Panc1 (cell line): ENCODE results near the gene DLGAP1. TPM values are rescaled to one million over a fixed set of nuclear protein-coding genes. Genes with fewer than 3 reads are reported as not detected.

Experiments
- ATAC-seq: fragments of 200-7000 bp; cut with Tn5 transposase; 2 replicates; pipeline ENCODE4 v1.9.1; 2020; ENCODE audit warnings: mild to moderate bottlenecking, moderate library complexity
- BruUV-seq: library from RNA; stranded (reverse); fragments of 400-500 nt; replicated peaks from 2 replicates; lab custom pipeline; 2021; lab: Mats Ljungman, UMichigan
- CTCF ChIA-PET: fragments of 300-600 bp; sonication (Branson Sonifier 250); formaldehyde crosslinking; loops from one replicate; lab custom pipeline; 2022; ENCODE audit warnings: antibody characterized with exemption; lab: Charles Lee
- POLR2A ChIA-PET: fragments of 300-600 bp; sonication (Branson Sonifier 250); formaldehyde crosslinking; loops from one replicate; lab custom pipeline; 2022; ENCODE audit warnings: antibody characterized with exemption; lab: Charles Lee
- DNase-seq: peaks from one replicate; pipeline ENCODE4 v3.0.0-alpha.2; 2010; ENCODE audit warnings: low read depth, low spot score
- H3K27ac ChIP-seq: 2 replicates; pipeline ENCODE4 v1.5.1; 2011; ENCODE audit warnings: mild to moderate bottlenecking, low read length, inconsistent platforms
- H3K27me3 ChIP-seq: fragments of 200-500 bp; sonication (Bioruptor generic); 2 replicates; pipeline ENCODE4 v1.6.0; 2014; ENCODE audit warnings: low read length, inconsistent platforms; ENCODE audit not compliant: control insufficient read depth, insufficient read depth
- H3K36me3 ChIP-seq: fragments of 200-500 bp; sonication (Bioruptor generic); 2 replicates; pipeline ENCODE4 v1.5.1; 2014; ENCODE audit warnings: inconsistent platforms, mild to moderate bottlenecking, low read length, moderate library complexity; ENCODE audit not compliant: control insufficient read depth, insufficient read depth
- H3K4me1 ChIP-seq: 2 replicates; pipeline ENCODE4 v1.5.1; 2011; ENCODE audit warnings: inconsistent platforms, mild to moderate bottlenecking, low read length, moderate library complexity; ENCODE audit not compliant: control insufficient read depth, insufficient read depth
- H3K4me3 ChIP-seq, 2 experiments: 2 replicates each; pipeline ENCODE4 v1.5.1; 2011 to 2012; ENCODE audit warnings: low read depth in 2 of 2, low read length in 2 of 2, mild to moderate bottlenecking in 2 of 2, inconsistent platforms in 1 of 2, moderate library complexity in 1 of 2
- H3K9me3 ChIP-seq: fragments of 200-500 bp; sonication (Bioruptor generic); 2 replicates; pipeline ENCODE4 v1.5.1; 2014; ENCODE audit warnings: low read depth, mild to moderate bottlenecking, inconsistent platforms, low read length, moderate library complexity; ENCODE audit not compliant: control insufficient read depth, insufficient read depth
- POLR2AphosphoS5 ChIP-seq: IDR thresholded peaks from 2 replicates; pipeline ENCODE4 v1.6.1; 2012; ENCODE audit warnings: mild to moderate bottlenecking, low read depth, low read length, moderate library complexity
- SIN3A ChIP-seq: IDR thresholded peaks from 2 replicates; pipeline ENCODE4 v1.6.1; 2012; ENCODE audit warnings: low read depth, mild to moderate bottlenecking, low read length, moderate library complexity, borderline replicate concordance; ENCODE audit not compliant: insufficient read depth
- TCF7L2 ChIP-seq: IDR thresholded peaks from 2 replicates; pipeline ENCODE4 v1.6.1; 2011; ENCODE audit warnings: mild to moderate bottlenecking, low read depth, low read length, inconsistent platforms
- in situ Hi-C: cut with HindIII; loops from 2 replicates; pipeline ENCODE4 v1.10.0; 2016; ENCODE audit warnings: low sequenced_read_pairs, low pct_unique_long_range_greater_than_20kb
- intact Hi-C: fragments of 100-400 bp; cut with micrococcal nuclease; formaldehyde crosslinking; loops from one replicate; pipeline ENCODE4 v1.10.0; 2022; ENCODE audit not compliant: unreplicated experiment
- total RNA-seq: library from RNA; stranded (reverse); gene quantifications from one replicate; pipeline ENCODE4 v1.2.1, GENCODE V29; 2021; ENCODE audit not compliant: unreplicated experiment
- TF ChIP-seq, protein P1 (sequence below): fragments of 450-650 bp; IDR thresholded peaks from 2 replicates; pipeline ENCODE4 v1.5.1; 2017; ENCODE audit warnings: mild to moderate bottlenecking
- TF ChIP-seq, protein P2 (sequence below), 2 experiments: IDR thresholded peaks; 2 replicates each; pipeline ENCODE4 v1.6.1; 2011 to 2012; ENCODE audit warnings: low read depth in 2 of 2, control low read depth in 1 of 2, low read length in 1 of 2, mild to moderate bottlenecking in 1 of 2, moderate library complexity in 1 of 2; ENCODE audit not compliant: insufficient read depth in 1 of 2

DLGAP1 gene
- total RNA-seq, 1 experiment from 2014 or later = 1.8 TPM

DNA sequence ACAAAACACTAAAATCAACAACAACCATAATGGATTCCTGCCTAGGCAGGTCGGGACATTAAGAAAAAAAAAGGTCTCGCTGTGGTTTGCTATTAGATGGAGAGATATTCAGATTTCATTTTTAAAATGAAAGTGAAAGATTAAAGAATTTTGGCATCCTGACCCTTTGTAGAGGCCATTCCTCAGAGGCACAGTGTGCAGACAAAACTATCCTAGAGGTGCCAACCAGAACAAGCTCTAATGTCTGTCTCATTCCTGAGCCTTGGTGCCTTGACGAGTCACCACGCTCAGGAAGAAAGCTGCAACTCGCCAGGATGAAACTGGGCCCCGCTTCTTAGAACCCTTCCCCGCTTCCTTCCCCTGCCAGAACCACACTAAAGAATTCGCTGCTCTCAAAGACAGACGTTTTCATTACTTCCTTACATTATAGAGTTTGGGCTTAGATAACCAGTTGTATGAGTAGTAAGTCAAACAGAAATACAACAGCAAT lies 849.1 kb downstream of the DLGAP1 start:
- peak overlapping the region; percentile 57 to 72 for H3K4me3 ChIP-seq
- peaks cover 60% of the 10 kb centered on the region for H3K4me1 ChIP-seq
- in situ Hi-C loops = no loop called here
- CTCF ChIA-PET = interaction anchor here (1.4 kb wide), 1 partner anchor 60 kb away, joined by 6 read pairs; no protein-coding TSS in a partner anchor
- POLR2A ChIA-PET = interaction anchor here (0.7 to 1.7 kb wide), 8 partner anchors 10 to 60 kb away, joined by 3 to 9 read pairs (median 4); no protein-coding TSS in a partner anchor
- DNase-seq (no peak), ATAC-seq (no peak)
- no peaks in the 10 kb centered on the region; the same call in 1 of the 2 replicates for H3K36me3 ChIP-seq
- TF ChIP-seq, protein P1, sequence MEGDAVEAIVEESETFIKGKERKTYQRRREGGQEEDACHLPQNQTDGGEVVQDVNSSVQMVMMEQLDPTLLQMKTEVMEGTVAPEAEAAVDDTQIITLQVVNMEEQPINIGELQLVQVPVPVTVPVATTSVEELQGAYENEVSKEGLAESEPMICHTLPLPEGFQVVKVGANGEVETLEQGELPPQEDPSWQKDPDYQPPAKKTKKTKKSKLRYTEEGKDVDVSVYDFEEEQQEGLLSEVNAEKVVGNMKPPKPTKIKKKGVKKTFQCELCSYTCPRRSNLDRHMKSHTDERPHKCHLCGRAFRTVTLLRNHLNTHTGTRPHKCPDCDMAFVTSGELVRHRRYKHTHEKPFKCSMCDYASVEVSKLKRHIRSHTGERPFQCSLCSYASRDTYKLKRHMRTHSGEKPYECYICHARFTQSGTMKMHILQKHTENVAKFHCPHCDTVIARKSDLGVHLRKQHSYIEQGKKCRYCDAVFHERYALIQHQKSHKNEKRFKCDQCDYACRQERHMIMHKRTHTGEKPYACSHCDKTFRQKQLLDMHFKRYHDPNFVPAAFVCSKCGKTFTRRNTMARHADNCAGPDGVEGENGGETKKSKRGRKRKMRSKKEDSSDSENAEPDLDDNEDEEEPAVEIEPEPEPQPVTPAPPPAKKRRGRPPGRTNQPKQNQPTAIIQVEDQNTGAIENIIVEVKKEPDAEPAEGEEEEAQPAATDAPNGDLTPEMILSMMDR = no peak
- peak; percentile 60 for TF ChIP-seq POLR2AphosphoS5
- no peaks in the 10 kb centered on the region for H3K9me3 ChIP-seq
- no TSS peak for BruUV-seq
- no peaks in the 10 kb centered on the region for H3K27me3 ChIP-seq
- H3K27ac ChIP-seq = peak overlapping the region; percentile 100
- intact Hi-C loops = no loop called here

DNA sequence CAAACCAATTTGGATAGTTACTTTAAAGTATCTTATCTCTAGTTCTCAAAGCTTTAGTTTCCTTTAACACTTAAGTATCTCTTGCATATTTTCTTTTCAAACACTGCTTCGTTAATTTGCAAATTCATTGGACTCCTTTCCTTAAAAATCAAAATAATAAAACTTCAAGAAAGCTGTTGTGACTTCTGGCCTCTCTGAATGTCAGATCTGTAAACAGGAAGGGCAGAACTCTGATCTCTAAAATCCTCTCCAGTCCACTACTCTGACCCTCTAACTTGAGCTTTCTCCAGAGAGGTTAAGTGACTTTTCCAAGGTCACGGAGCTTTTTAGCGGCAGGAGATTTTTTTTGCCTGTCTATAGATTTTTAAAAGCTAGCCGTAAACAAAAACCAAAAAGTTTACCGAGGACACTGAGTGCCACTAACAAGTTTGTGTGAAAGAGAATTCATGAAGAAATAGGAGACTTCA lies 849.6 kb downstream of the DLGAP1 start:
- H3K36me3 ChIP-seq = no peaks in the 10 kb centered on the region; the same call in 1 of the 2 replicates
- DNase-seq = no peak
- BruUV-seq = no TSS peak
- intact Hi-C loops (no loop called here), in situ Hi-C loops (no loop called here)
- H3K27ac ChIP-seq = peak overlapping the region; percentile 100
- peaks cover 57% of the 10 kb centered on the region for H3K4me1 ChIP-seq
- peak overlapping the region; percentile 57 to 72 for H3K4me3 ChIP-seq
- CTCF ChIA-PET = interaction anchor here (1.4 kb wide), 1 partner anchor 61 kb away, joined by 6 read pairs; no protein-coding TSS in a partner anchor
- no peak for ATAC-seq
- no peaks in the 10 kb centered on the region for H3K27me3 ChIP-seq
- no peaks in the 10 kb centered on the region for H3K9me3 ChIP-seq
- TF ChIP-seq SIN3A (no peak), TCF7L2 (no peak), POLR2AphosphoS5 (no peak)
- TF ChIP-seq, protein P1 = no peak
- TF ChIP-seq, protein P2, sequence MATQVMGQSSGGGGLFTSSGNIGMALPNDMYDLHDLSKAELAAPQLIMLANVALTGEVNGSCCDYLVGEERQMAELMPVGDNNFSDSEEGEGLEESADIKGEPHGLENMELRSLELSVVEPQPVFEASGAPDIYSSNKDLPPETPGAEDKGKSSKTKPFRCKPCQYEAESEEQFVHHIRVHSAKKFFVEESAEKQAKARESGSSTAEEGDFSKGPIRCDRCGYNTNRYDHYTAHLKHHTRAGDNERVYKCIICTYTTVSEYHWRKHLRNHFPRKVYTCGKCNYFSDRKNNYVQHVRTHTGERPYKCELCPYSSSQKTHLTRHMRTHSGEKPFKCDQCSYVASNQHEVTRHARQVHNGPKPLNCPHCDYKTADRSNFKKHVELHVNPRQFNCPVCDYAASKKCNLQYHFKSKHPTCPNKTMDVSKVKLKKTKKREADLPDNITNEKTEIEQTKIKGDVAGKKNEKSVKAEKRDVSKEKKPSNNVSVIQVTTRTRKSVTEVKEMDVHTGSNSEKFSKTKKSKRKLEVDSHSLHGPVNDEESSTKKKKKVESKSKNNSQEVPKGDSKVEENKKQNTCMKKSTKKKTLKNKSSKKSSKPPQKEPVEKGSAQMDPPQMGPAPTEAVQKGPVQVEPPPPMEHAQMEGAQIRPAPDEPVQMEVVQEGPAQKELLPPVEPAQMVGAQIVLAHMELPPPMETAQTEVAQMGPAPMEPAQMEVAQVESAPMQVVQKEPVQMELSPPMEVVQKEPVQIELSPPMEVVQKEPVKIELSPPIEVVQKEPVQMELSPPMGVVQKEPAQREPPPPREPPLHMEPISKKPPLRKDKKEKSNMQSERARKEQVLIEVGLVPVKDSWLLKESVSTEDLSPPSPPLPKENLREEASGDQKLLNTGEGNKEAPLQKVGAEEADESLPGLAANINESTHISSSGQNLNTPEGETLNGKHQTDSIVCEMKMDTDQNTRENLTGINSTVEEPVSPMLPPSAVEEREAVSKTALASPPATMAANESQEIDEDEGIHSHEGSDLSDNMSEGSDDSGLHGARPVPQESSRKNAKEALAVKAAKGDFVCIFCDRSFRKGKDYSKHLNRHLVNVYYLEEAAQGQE (IDR thresholded peaks at IDR 0.05; ENCODE audit: insufficient read depth in 1 of 2, low read depth in 2 of 2, low read length in 1 of 2) = no peak
- POLR2A ChIA-PET = interaction anchor here (0.7 to 1.7 kb wide), 8 partner anchors 10 to 60 kb away, joined by 3 to 9 read pairs (median 4); no protein-coding TSS in a partner anchor
